SH-SY5Y (cell line): ENCODE results near the gene NR2C2AP.

ENCODE experiments used
- GATA2 ChIP-seq: IDR thresholded peaks from 2 replicates; pipeline ENCODE4 v1.6.1; 2011; ENCODE audit warnings: mild to moderate bottlenecking, low read depth, low read length
- GATA3 ChIP-seq: IDR thresholded peaks from 2 replicates; pipeline ENCODE4 v1.6.1; 2011; ENCODE audit warnings: low read depth, mild to moderate bottlenecking, low read length, moderate library complexity

DNA sequence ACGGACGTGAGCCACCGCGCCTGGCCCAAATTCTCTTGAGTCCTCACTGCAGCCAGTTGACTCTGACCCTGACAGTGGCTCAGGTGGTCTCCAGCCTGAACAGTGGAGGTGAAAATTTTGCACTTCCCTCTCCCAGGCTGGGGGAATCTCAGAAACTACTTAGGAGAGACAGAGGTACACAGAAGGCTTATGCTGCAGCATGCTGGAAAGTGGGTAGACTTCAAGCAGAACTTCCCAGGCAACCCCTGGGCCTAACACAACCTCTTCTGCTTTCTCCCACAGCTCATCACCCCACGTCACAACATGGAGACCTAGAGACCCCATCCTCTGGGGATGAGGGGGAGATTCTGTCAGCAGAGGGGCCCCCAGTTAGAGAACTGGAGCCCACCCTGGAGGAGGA, 23.0 kb upstream of the NR2C2AP start:
- TF ChIP-seq GATA2 = no peak
- TF ChIP-seq GATA3 = no peak
